Measurements from ENCODE around the gene THTPA.

- no peak for TF ChIP-seq TAF1 (IDR thresholded peaks at IDR 0.05; ENCODE audit: borderline replicate concordance, insufficient read depth, low read length)
- no peak for TF ChIP-seq FOXP2 (optimal IDR thresholded peaks at IDR 0.05; ENCODE audit: borderline replicate concordance, extremely low read depth, extremely low read length, insufficient read depth)
- TF ChIP-seq REST (IDR thresholded peaks at IDR 0.05; ENCODE audit: insufficient read depth in 1 of 2, low read depth in 2 of 2, low read length in 2 of 2), result no peak
Measured at GRCh38 chr14:23559926-23560520, 4.0 kb downstream of the THTPA start.

All from PFSK-1 (cell line).